HCT116 (cell line): ENCODE data around the gene CRIP3. TPM values are rescaled to one million over a fixed set of nuclear protein-coding genes. Genes with fewer than 3 reads are reported as not detected.

ENCODE experiments used
- ATAC-seq: fragments of 200-7000 bp; cut with Tn5 transposase; 2 replicates; pipeline ENCODE4 v1.9.1; 2020; ENCODE audit warnings: mild to moderate bottlenecking, moderate library complexity
- BruUV-seq: library from RNA; stranded (reverse); fragments of 400-500 nt; replicated peaks from 2 replicates; lab custom pipeline; 2021; lab: Mats Ljungman, UMichigan
- CTCF ChIA-PET: fragments of 300-600 bp; sonication (Branson Sonifier 250); formaldehyde crosslinking; loops from one replicate; lab custom pipeline; 2021; ENCODE audit warnings: antibody characterized with exemption; lab: Charles Lee
- POLR2A ChIA-PET: fragments of 300-600, 350-600 bp; sonication (Branson Sonifier 250); formaldehyde crosslinking; loops from one replicate; lab custom pipeline; 2021; ENCODE audit warnings: antibody characterized with exemption; lab: Charles Lee
- RAD21 ChIA-PET, 2 experiments: fragments of 300-600 bp; sonication (Branson Sonifier 250); formaldehyde crosslinking; loops; one replicate each; lab custom pipeline; 2023; ENCODE audit warnings: low total read pairs in 2 of 2; ENCODE audit not compliant: uncharacterized antibody in 2 of 2, unreplicated experiment in 2 of 2, low non-redundant PET in 1 of 2; lab: Charles Lee
- DNase-seq: peaks from one replicate; pipeline ENCODE4 v3.0.0-alpha.2; 2010; ENCODE audit warnings: low read depth, low spot score
- H2AFZ ChIP-seq: fragments of 200-600 bp; shearing (Covaris generic), sonication (generic); 2 replicates; pipeline ENCODE4 v1.6.1; 2017; ENCODE audit warnings: low read depth, mixed run types, mixed read lengths, antibody characterized with exemption, low read length; ENCODE audit not compliant: poor library complexity, severe bottlenecking
- H3K27ac ChIP-seq: 2 replicates; pipeline ENCODE4 v1.5.1; 2012; ENCODE audit warnings: low read depth, low read length
- H3K27me3 ChIP-seq: fragments of 200-600 bp; sonication (generic); 2 replicates; pipeline ENCODE4 v1.6.1; 2016; ENCODE audit warnings: mixed run types, low read length, mixed read lengths; ENCODE audit not compliant: insufficient read depth
- H3K36me3 ChIP-seq, 2 experiments: fragments of 200-500 bp in 1 of 2; fragments of 200-600 bp in 1 of 2; sonication (Bioruptor generic) in 1 of 2; sonication (generic) in 1 of 2; 2 replicates each; pipeline versions ENCODE4 v1.5.1 to v1.6.1; 2014 to 2016; ENCODE audit warnings: low read length in 2 of 2, inconsistent platforms in 1 of 2, mixed read lengths in 1 of 2, mixed run types in 1 of 2; ENCODE audit not compliant: insufficient read depth in 2 of 2, control insufficient read depth in 1 of 2
- H3K4me1 ChIP-seq, 2 experiments: fragments of 200-600 bp in 1 of 2; sonication (generic) in 1 of 2; 2 replicates each; pipeline versions ENCODE4 v1.5.1 to v1.6.1; 2012 to 2017; ENCODE audit warnings: low read length in 2 of 2, inconsistent platforms in 1 of 2, mild to moderate bottlenecking in 1 of 2, mixed read lengths in 1 of 2, mixed run types in 1 of 2, moderate library complexity in 1 of 2; ENCODE audit not compliant: insufficient read depth in 2 of 2, control insufficient read depth in 1 of 2
- H3K4me2 ChIP-seq: fragments of 200-600 bp; sonication (generic); 2 replicates; pipeline ENCODE4 v1.6.1; 2017; ENCODE audit warnings: mixed run types, low read length, mixed read lengths
- H3K4me3 ChIP-seq, 2 experiments: fragments of 200-600 bp in 1 of 2; sonication (generic) in 1 of 2; replicated peaks in 1 of 2; 2 replicates each; pipeline ENCODE4 v1.5.1; 2011 to 2016; ENCODE audit warnings: low read length in 2 of 2, control low read depth in 1 of 2, low read depth in 1 of 2, mild to moderate bottlenecking in 1 of 2, mixed read lengths in 1 of 2, mixed run types in 1 of 2
- H3K79me2 ChIP-seq: fragments of 200-600 bp; sonication (generic); 2 replicates; pipeline ENCODE4 v1.6.1; 2017; ENCODE audit warnings: mild to moderate bottlenecking, mixed run types, low read length, moderate library complexity, mixed read lengths; ENCODE audit not compliant: insufficient read depth
- H3K9ac ChIP-seq: fragments of 200-600 bp; sonication (generic); 2 replicates; pipeline ENCODE4 v1.6.1; 2016; ENCODE audit warnings: low read length, mixed read lengths
- H3K9me2 ChIP-seq: fragments of 200-600 bp; sonication (generic), shearing (Covaris generic); 2 replicates; pipeline ENCODE4 v1.6.1; 2017; ENCODE audit warnings: mixed run types, mild to moderate bottlenecking, moderate library complexity; ENCODE audit not compliant: insufficient read depth
- H3K9me3 ChIP-seq, 2 experiments: fragments of 200-500 bp in 1 of 2; fragments of 200-600 bp in 1 of 2; sonication (Bioruptor generic) in 1 of 2; sonication (generic) in 1 of 2; 2 replicates each; pipeline ENCODE4 v1.6.1; 2014 to 2017; ENCODE audit warnings: low read length in 2 of 2, mixed read lengths in 2 of 2, inconsistent platforms in 1 of 2, low read depth in 1 of 2, mild to moderate bottlenecking in 1 of 2, mixed run types in 1 of 2, moderate library complexity in 1 of 2; ENCODE audit not compliant: control insufficient read depth in 1 of 2, insufficient read depth in 1 of 2
- H4K20me1 ChIP-seq: fragments of 200-600 bp; sonication (generic), shearing (Covaris generic); 2 replicates; pipeline ENCODE4 v1.6.1; 2017; ENCODE audit warnings: mixed run types, mild to moderate bottlenecking, moderate library complexity; ENCODE audit not compliant: insufficient read depth
- EZH2phosphoT487 ChIP-seq: fragments of 200-600 bp; IDR thresholded peaks from 2 replicates; pipeline ENCODE4 v1.6.1; 2018; ENCODE audit warnings: antibody characterized with exemption, borderline replicate concordance
- FOSL1 ChIP-seq: IDR thresholded peaks from 2 replicates; pipeline ENCODE4 v1.6.1; 2012; ENCODE audit warnings: low read depth
- POLR2AphosphoS5 ChIP-seq: IDR thresholded peaks from 2 replicates; pipeline ENCODE4 v1.6.1; 2011; ENCODE audit warnings: mild to moderate bottlenecking, low read depth, low read length, moderate library complexity
- SP1 ChIP-seq: IDR thresholded peaks from 2 replicates; pipeline ENCODE4 v1.6.1; 2012; ENCODE audit warnings: low read depth
- YY1 ChIP-seq: IDR thresholded peaks from 2 replicates; pipeline ENCODE4 v1.6.1; 2011; ENCODE audit warnings: low read length, low read depth, moderate library complexity, mild to moderate bottlenecking; ENCODE audit not compliant: insufficient replicate concordance; ENCODE audit errors: extremely low read depth
- ZNF274 ChIP-seq: fragments of 200-500 bp; sonication (Bioruptor generic); IDR thresholded peaks from 2 replicates; pipeline ENCODE4 v1.6.1; 2014; ENCODE audit warnings: mild to moderate bottlenecking, low read depth, low read length, inconsistent platforms
- intact Hi-C: fragments of 100-400 bp; cut with micrococcal nuclease; formaldehyde crosslinking; loops from 2 replicates; pipeline ENCODE4 v1.10.0; 2022
- total RNA-seq: library from RNA; stranded (reverse); gene quantifications from one replicate; pipeline ENCODE4 v1.2.1, GENCODE V29; 2021; ENCODE audit not compliant: unreplicated experiment
- TF ChIP-seq, protein P1 (sequence below): IDR thresholded peaks from 2 replicates; pipeline ENCODE4 v1.6.1; 2012; ENCODE audit warnings: low read depth

Gene CRIP3
- total RNA-seq, 1 experiment from 2014 or later: not detected

DNA sequence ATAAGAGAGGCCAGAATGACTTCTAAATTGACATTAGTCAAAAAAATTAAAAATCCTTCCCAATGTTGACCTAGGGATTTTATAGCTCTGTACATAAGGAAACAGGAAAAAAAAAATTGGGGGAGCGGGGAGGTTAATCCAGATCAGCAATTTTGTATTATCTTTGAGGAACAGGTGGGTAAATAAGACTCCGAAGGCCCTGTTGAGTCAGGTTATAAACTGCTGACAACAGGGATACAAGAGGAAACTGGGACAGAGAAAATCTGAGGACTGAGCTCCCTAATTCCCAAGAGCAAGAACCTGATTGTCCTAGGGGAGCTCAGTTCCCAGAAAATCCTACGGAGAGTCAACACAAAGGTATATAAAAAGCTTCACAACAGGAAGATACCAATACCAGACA lies 26.8 kb upstream of the CRIP3 start:
- peaks cover 0 to 4% of the 10 kb centered on the region in 2 experiments; a peak in 2 of 4 replicates for H3K36me3 ChIP-seq
- H3K4me3 ChIP-seq: no peak overlapping the region
- no peak for ATAC-seq
- no peaks in the 10 kb centered on the region for H4K20me1 ChIP-seq
- CTCF ChIA-PET: interaction anchor here (0.6 to 2.9 kb wide), 3 partner anchors 25 to 159 kb away, joined by 3 to 16 read pairs (median 3); no protein-coding TSS in a partner anchor
- no peak for TF ChIP-seq SP1
- TF ChIP-seq YY1: no peak
- TF ChIP-seq ZNF274: no peak
- no peak for TF ChIP-seq FOSL1
- no peak for TF ChIP-seq EZH2phosphoT487
- TF ChIP-seq, protein P1, sequence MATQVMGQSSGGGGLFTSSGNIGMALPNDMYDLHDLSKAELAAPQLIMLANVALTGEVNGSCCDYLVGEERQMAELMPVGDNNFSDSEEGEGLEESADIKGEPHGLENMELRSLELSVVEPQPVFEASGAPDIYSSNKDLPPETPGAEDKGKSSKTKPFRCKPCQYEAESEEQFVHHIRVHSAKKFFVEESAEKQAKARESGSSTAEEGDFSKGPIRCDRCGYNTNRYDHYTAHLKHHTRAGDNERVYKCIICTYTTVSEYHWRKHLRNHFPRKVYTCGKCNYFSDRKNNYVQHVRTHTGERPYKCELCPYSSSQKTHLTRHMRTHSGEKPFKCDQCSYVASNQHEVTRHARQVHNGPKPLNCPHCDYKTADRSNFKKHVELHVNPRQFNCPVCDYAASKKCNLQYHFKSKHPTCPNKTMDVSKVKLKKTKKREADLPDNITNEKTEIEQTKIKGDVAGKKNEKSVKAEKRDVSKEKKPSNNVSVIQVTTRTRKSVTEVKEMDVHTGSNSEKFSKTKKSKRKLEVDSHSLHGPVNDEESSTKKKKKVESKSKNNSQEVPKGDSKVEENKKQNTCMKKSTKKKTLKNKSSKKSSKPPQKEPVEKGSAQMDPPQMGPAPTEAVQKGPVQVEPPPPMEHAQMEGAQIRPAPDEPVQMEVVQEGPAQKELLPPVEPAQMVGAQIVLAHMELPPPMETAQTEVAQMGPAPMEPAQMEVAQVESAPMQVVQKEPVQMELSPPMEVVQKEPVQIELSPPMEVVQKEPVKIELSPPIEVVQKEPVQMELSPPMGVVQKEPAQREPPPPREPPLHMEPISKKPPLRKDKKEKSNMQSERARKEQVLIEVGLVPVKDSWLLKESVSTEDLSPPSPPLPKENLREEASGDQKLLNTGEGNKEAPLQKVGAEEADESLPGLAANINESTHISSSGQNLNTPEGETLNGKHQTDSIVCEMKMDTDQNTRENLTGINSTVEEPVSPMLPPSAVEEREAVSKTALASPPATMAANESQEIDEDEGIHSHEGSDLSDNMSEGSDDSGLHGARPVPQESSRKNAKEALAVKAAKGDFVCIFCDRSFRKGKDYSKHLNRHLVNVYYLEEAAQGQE: no peak
- no peak for TF ChIP-seq POLR2AphosphoS5
- TF ChIP-seq, all 23 proteins: peak for 0
- H3K27me3 ChIP-seq: no peaks in the 10 kb centered on the region
- H3K9me2 ChIP-seq: no peaks in the 10 kb centered on the region
- DNase-seq: no peak
- peaks cover 4 to 6% of the 10 kb centered on the region in 2 experiments; a peak in 3 of 4 replicates for H3K4me1 ChIP-seq
- H3K79me2 ChIP-seq: no peaks in the 10 kb centered on the region
- BruUV-seq: no TSS peak
- no peaks in the 10 kb centered on the region for H3K9me3 ChIP-seq
- H2AFZ ChIP-seq: no peak overlapping the region
- POLR2A ChIA-PET: no interaction called here
- intact Hi-C loops: no loop called here
- H3K27ac ChIP-seq: no peak overlapping the region
- H3K4me2 ChIP-seq: no peak overlapping the region
- H3K9ac ChIP-seq: no peak overlapping the region
- RAD21 ChIA-PET: no interaction called here
